Putamen (tissue), 1 donor: ENCODE measurements around the gene WBP11.
"Not testable (repeated sequence)": the region's sequence is repeated elsewhere in the genome, so short reads cannot be mapped to it uniquely, and the experiment has no call there.

ENCODE experiments used
- DNase-seq: peaks from one replicate; pipeline ENCODE4 v3.0.0-alpha.2; 2016; ENCODE audit warnings: low spot score

Gene WBP11

GRCh38 chr12:14771651-14772137 lies 31.6 kb downstream of the WBP11 start:
- no peak for DNase-seq

GRCh38 chr12:14770496-14771461 lies 32.5 kb downstream of the WBP11 start:
- DNase-seq = peak; percentile 92

- DNase-seq = peak; percentile 57
Measured at GRCh38 chr12:14769969-14770495, 33.2 kb downstream of the WBP11 start.

GRCh38 chr12:14769466-14769968 lies 33.8 kb downstream of the WBP11 start:
- no peak for DNase-seq

- no peak for DNase-seq
Measured at GRCh38 chr12:14768823-14769405, 34.4 kb downstream of the WBP11 start.

GRCh38 chr12:14767617-14768016 lies 35.7 kb downstream of the WBP11 start:
- DNase-seq = no peak

GRCh38 chr12:14766649-14767215 lies 36.5 kb downstream of the WBP11 start:
- DNase-seq = no peak

GRCh38 chr12:14766020-14766419 lies 37.3 kb downstream of the WBP11 start:
- DNase-seq = not testable (repeated sequence)

- DNase-seq = no peak
Measured at GRCh38 chr12:14765398-14765797, 37.9 kb downstream of the WBP11 start.

- DNase-seq = not testable (repeated sequence)
Measured at GRCh38 chr12:14759711-14760280, 43.5 kb downstream of the WBP11 start.

GRCh38 chr12:14756334-14757143 lies 46.7 kb downstream of the WBP11 start:
- DNase-seq = no peak

- DNase-seq = no peak
Measured at GRCh38 chr12:14751986-14752385, 51.3 kb downstream of the WBP11 start.

GRCh38 chr12:14743061-14743460 lies 60.2 kb downstream of the WBP11 start:
- no peak for DNase-seq

- no peak for DNase-seq
Measured at GRCh38 chr12:14741942-14742341, 61.3 kb downstream of the WBP11 start.

- no peak for DNase-seq
Measured at GRCh38 chr12:14741153-14741552, 62.1 kb downstream of the WBP11 start.

- not testable (repeated sequence) for DNase-seq
Measured at GRCh38 chr12:14736441-14736840, 66.8 kb downstream of the WBP11 start.
